ENCODE data around the gene NKX1-1.

- no peak for TF ChIP-seq BCL3 (IDR thresholded peaks at IDR 0.05)
- TF ChIP-seq, protein P1, sequence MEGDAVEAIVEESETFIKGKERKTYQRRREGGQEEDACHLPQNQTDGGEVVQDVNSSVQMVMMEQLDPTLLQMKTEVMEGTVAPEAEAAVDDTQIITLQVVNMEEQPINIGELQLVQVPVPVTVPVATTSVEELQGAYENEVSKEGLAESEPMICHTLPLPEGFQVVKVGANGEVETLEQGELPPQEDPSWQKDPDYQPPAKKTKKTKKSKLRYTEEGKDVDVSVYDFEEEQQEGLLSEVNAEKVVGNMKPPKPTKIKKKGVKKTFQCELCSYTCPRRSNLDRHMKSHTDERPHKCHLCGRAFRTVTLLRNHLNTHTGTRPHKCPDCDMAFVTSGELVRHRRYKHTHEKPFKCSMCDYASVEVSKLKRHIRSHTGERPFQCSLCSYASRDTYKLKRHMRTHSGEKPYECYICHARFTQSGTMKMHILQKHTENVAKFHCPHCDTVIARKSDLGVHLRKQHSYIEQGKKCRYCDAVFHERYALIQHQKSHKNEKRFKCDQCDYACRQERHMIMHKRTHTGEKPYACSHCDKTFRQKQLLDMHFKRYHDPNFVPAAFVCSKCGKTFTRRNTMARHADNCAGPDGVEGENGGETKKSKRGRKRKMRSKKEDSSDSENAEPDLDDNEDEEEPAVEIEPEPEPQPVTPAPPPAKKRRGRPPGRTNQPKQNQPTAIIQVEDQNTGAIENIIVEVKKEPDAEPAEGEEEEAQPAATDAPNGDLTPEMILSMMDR (IDR thresholded peaks at IDR 0.05), result no peak
- no peak for TF ChIP-seq EHMT2 (IDR thresholded peaks at IDR 0.05; ENCODE audit: low read depth)
- TF ChIP-seq POLR2A (IDR thresholded peaks at IDR 0.05; ENCODE audit: low read length), result no peak
- TF ChIP-seq CBX8 (IDR thresholded peaks at IDR 0.05), result no peak
- no peak for TF ChIP-seq MAX (IDR thresholded peaks at IDR 0.05)
- TF ChIP-seq REST (IDR thresholded peaks at IDR 0.05), result no peak
Observed at GRCh38 chr4:1395941-1396805, 10.1 kb downstream of the NKX1-1 start.
